SJCRH30 (cell line): ENCODE results near the gene RFFL. TPM values are rescaled to one million over a fixed set of nuclear protein-coding genes. Genes with fewer than 3 reads are reported as not detected.
"Not testable (repeated sequence)": the region's sequence is repeated elsewhere in the genome, so short reads cannot be mapped to it uniquely, and the experiment has no call there.

ENCODE experiments used
- DNase-seq, 2 experiments: peaks; one replicate each; pipeline ENCODE4 v3.0.0-alpha.2; 2015 to 2020
- H3K27ac ChIP-seq: fragments of 250-450 bp; sonication (Bioruptor Pico); 2 replicates; pipeline ENCODE4 v1.5.1; 2020; ENCODE audit warnings: mild to moderate bottlenecking, moderate library complexity
- H3K27me3 ChIP-seq: fragments of 250-450 bp; sonication (Bioruptor Pico); 2 replicates; pipeline ENCODE4 v1.5.1; 2020; ENCODE audit warnings: mild to moderate bottlenecking, moderate library complexity
- H3K36me3 ChIP-seq: fragments of 250-450 bp; sonication (Bioruptor Pico); 2 replicates; pipeline ENCODE4 v1.5.1; 2020; ENCODE audit warnings: mild to moderate bottlenecking, moderate library complexity
- H3K4me1 ChIP-seq: fragments of 250-450 bp; sonication (Bioruptor Pico); 2 replicates; pipeline ENCODE4 v1.5.1; 2020; ENCODE audit warnings: mild to moderate bottlenecking, moderate library complexity
- H3K4me3 ChIP-seq: fragments of 250-450 bp; sonication (Bioruptor Pico); 2 replicates; pipeline ENCODE4 v1.5.1; 2020; ENCODE audit warnings: mild to moderate bottlenecking, moderate library complexity
- H3K9me3 ChIP-seq: fragments of 250-450 bp; sonication (Bioruptor Pico); replicated peaks from 2 replicates; pipeline ENCODE4 v1.5.1; 2020; ENCODE audit warnings: mild to moderate bottlenecking, moderate library complexity
- total RNA-seq: library from RNA; depleted of rRNA; stranded (reverse); fragments of >200 nt; shearing (Covaris generic); gene quantifications from 2 replicates; pipeline ENCODE4 v1.2.3, GENCODE V29; 2014

The RFFL gene
- total RNA-seq, 1 experiment from 2014 or later: 10.9 TPM

GRCh38 chr17:35046245-35046644 lies 17.3 kb downstream of the RFFL start:
- Histone ChIP-seq H3K4me1 (no peaks in the 10 kb centered on the region), H3K36me3 (no peaks in the 10 kb centered on the region; the same call in 1 of the 2 replicates), H3K27me3 (no peaks in the 10 kb centered on the region), H3K4me3 (no peak overlapping the region), H3K9me3 (no peaks in the 10 kb centered on the region), H3K27ac (no peak overlapping the region)
- DNase-seq: no peak

GRCh38 chr17:35045458-35045979 lies 18.0 kb downstream of the RFFL start:
- not testable (repeated sequence) for H3K4me3 ChIP-seq, H3K4me1 ChIP-seq, H3K27me3 ChIP-seq, H3K36me3 ChIP-seq, H3K9me3 ChIP-seq, DNase-seq, H3K27ac ChIP-seq

- Histone ChIP-seq H3K27ac (no peak overlapping the region), H3K36me3 (no peaks in the 10 kb centered on the region; the same call in 1 of the 2 replicates), H3K4me3 (no peak overlapping the region), H3K9me3 (no peaks in the 10 kb centered on the region), H3K4me1 (no peaks in the 10 kb centered on the region), H3K27me3 (no peaks in the 10 kb centered on the region)
- no peak for DNase-seq
Observed at GRCh38 chr17:35044181-35044580, 19.3 kb downstream of the RFFL start.

GRCh38 chr17:35041390-35041789 lies 22.1 kb downstream of the RFFL start:
- no peaks in the 10 kb centered on the region for H3K27me3 ChIP-seq
- H3K36me3 ChIP-seq: no peaks in the 10 kb centered on the region; the same call in 1 of the 2 replicates
- H3K27ac ChIP-seq: no peak overlapping the region
- no peak for DNase-seq
- no peak overlapping the region for H3K4me3 ChIP-seq
- no peaks in the 10 kb centered on the region for H3K4me1 ChIP-seq
- no peaks in the 10 kb centered on the region for H3K9me3 ChIP-seq

GRCh38 chr17:35038453-35038852 lies 25.1 kb downstream of the RFFL start:
- Histone ChIP-seq H3K27ac (no peak overlapping the region), H3K27me3 (no peaks in the 10 kb centered on the region), H3K36me3 (no peaks in the 10 kb centered on the region; the same call in 1 of the 2 replicates), H3K4me3 (no peak overlapping the region), H3K9me3 (no peaks in the 10 kb centered on the region), H3K4me1 (no peaks in the 10 kb centered on the region)
- DNase-seq: no peak

GRCh38 chr17:35030780-35031179 lies 32.7 kb downstream of the RFFL start:
- Histone ChIP-seq H3K9me3 (no peaks in the 10 kb centered on the region), H3K4me1 (no peaks in the 10 kb centered on the region), H3K27ac (no peak overlapping the region), H3K27me3 (no peaks in the 10 kb centered on the region), H3K4me3 (no peak overlapping the region), H3K36me3 (no peaks in the 10 kb centered on the region)
- no peak for DNase-seq

GRCh38 chr17:35028531-35029262 lies 34.8 kb downstream of the RFFL start:
- no peak overlapping the region for H3K4me3 ChIP-seq
- no peak overlapping the region for H3K27ac ChIP-seq
- no peak for DNase-seq

GRCh38 chr17:35028097-35028496 lies 35.4 kb downstream of the RFFL start:
- H3K27ac ChIP-seq, H3K9me3 ChIP-seq, H3K27me3 ChIP-seq, H3K36me3 ChIP-seq, DNase-seq, H3K4me1 ChIP-seq, H3K4me3 ChIP-seq: not testable (repeated sequence)

More at GRCh38 chr17:35028531-35029262, 34.8 kb downstream of the RFFL start:
- Histone ChIP-seq H3K36me3 (no peaks in the 10 kb centered on the region), H3K27me3 (no peaks in the 10 kb centered on the region), H3K9me3 (no peaks in the 10 kb centered on the region), H3K4me1 (no peaks in the 10 kb centered on the region)

GRCh38 chr17:35025541-35025940 lies 38.0 kb downstream of the RFFL start:
- no peaks in the 10 kb centered on the region for H3K9me3 ChIP-seq
- H3K27ac ChIP-seq: no peak overlapping the region
- H3K4me1 ChIP-seq: no peaks in the 10 kb centered on the region
- no peaks in the 10 kb centered on the region for H3K27me3 ChIP-seq
- H3K36me3 ChIP-seq: peaks cover 2% of the 10 kb centered on the region; the same call in 1 of the 2 replicates
- no peak overlapping the region for H3K4me3 ChIP-seq
- no peak for DNase-seq

- Histone ChIP-seq H3K27me3 (no peaks in the 10 kb centered on the region), H3K4me3 (no peak overlapping the region), H3K27ac (no peak overlapping the region), H3K9me3 (no peaks in the 10 kb centered on the region), H3K36me3 (peaks cover 2% of the 10 kb centered on the region; the same call in 1 of the 2 replicates), H3K4me1 (no peaks in the 10 kb centered on the region)
- no peak for DNase-seq
Observed at GRCh38 chr17:35023538-35023937, 40.0 kb downstream of the RFFL start.

- no peak for DNase-seq
- no peaks in the 10 kb centered on the region for H3K27me3 ChIP-seq
- no peak overlapping the region for H3K27ac ChIP-seq
- peaks cover 2% of the 10 kb centered on the region; the same call in 1 of the 2 replicates for H3K36me3 ChIP-seq
- no peaks in the 10 kb centered on the region for H3K9me3 ChIP-seq
- H3K4me1 ChIP-seq: no peaks in the 10 kb centered on the region
- H3K4me3 ChIP-seq: no peak overlapping the region
Observed at GRCh38 chr17:35022536-35023063, 40.9 kb downstream of the RFFL start.

GRCh38 chr17:35021520-35022380 lies 41.8 kb downstream of the RFFL start:
- Histone ChIP-seq H3K36me3 (peaks cover 2% of the 10 kb centered on the region; the same call in 1 of the 2 replicates), H3K27me3 (no peaks in the 10 kb centered on the region), H3K27ac (no peak overlapping the region)

GRCh38 chr17:35019386-35020179 lies 43.9 kb downstream of the RFFL start:
- Histone ChIP-seq H3K9me3 (no peaks in the 10 kb centered on the region), H3K4me3 (no peak overlapping the region), H3K36me3 (peaks cover 2% of the 10 kb centered on the region; the same call in 1 of the 2 replicates), H3K4me1 (no peaks in the 10 kb centered on the region), H3K27ac (no peak overlapping the region), H3K27me3 (no peaks in the 10 kb centered on the region)
- no peak for DNase-seq

More at GRCh38 chr17:35021520-35022380, 41.8 kb downstream of the RFFL start:
- H3K9me3 ChIP-seq: no peaks in the 10 kb centered on the region
- H3K4me3 ChIP-seq: no peak overlapping the region
- DNase-seq: no peak
- H3K4me1 ChIP-seq: no peaks in the 10 kb centered on the region

- H3K36me3 ChIP-seq: peaks cover 2% of the 10 kb centered on the region; the same call in 1 of the 2 replicates
Observed at GRCh38 chr17:35018814-35019213, 44.7 kb downstream of the RFFL start.

More at GRCh38 chr17:35018814-35019213, 44.7 kb downstream of the RFFL start:
- Histone ChIP-seq H3K4me1 (no peaks in the 10 kb centered on the region), H3K9me3 (no peaks in the 10 kb centered on the region), H3K27me3 (no peaks in the 10 kb centered on the region), H3K27ac (no peak overlapping the region), H3K4me3 (no peak overlapping the region)
- no peak for DNase-seq
